Urinary bladder (tissue), 4 donors: ENCODE measurements around the gene PSAP. TPM values are rescaled to one million over a fixed set of nuclear protein-coding genes. Genes with fewer than 3 reads are reported as not detected.
"Not testable (repeated sequence)": the region's sequence is repeated elsewhere in the genome, so short reads cannot be mapped to it uniquely, and the experiment has no call there.

Experiments
- DNase-seq: peaks from one replicate; pipeline ENCODE4 v3.0.0-alpha.2; 2015; ENCODE audit errors: extremely low spot score
- H3K27ac ChIP-seq: one replicate; pipeline ENCODE4 v1.5.1; 2013; ENCODE audit warnings: low read depth, mild to moderate bottlenecking, moderate library complexity
- H3K36me3 ChIP-seq: one replicate; pipeline ENCODE4 v1.6.1; 2013; ENCODE audit warnings: mild to moderate bottlenecking, moderate library complexity; ENCODE audit not compliant: insufficient read depth
- H3K4me1 ChIP-seq: one replicate; pipeline ENCODE4 v1.6.1; 2013; ENCODE audit warnings: mild to moderate bottlenecking, moderate library complexity; ENCODE audit not compliant: insufficient read depth
- H3K4me3 ChIP-seq: one replicate; pipeline ENCODE4 v1.5.1; 2013; ENCODE audit warnings: low read depth, low read length
- WGBS: extraction: QIAGEN DNeasy Blood & Tissue Kit; methylation state at CpG from one replicate; pipeline ENCODE4 v1.1.7; 2013; 5-methylcytosine and 5-hydroxymethylcytosine counted together
- polyA plus RNA-seq: library from polyadenylated mRNA; stranded (reverse); fragments of 200-250 nt; gene quantifications from one replicate; pipeline ENCODE4 v1.2.3, GENCODE V29; 2013
- total RNA-seq: library from RNA; depleted of rRNA; stranded (reverse); fragments of >200 nt; gene quantifications from one replicate; pipeline ENCODE4 v1.2.3, GENCODE V29; 2014
- donor health status: healthy with polysubstance abuse.
- donor health status: healthy.

Gene PSAP
- total and polyA plus RNA-seq, 2 donors = 424 to 964 TPM

GRCh38 chr10:71881647-71882355 is 30.8 kb upstream of the PSAP start:
- no peaks in the 10 kb centered on the region for H3K4me1 ChIP-seq
- no peak overlapping the region for H3K4me3 ChIP-seq
- no peaks in the 10 kb centered on the region for H3K36me3 ChIP-seq
- DNase-seq = no peak
- H3K27ac ChIP-seq = no peak overlapping the region
- 94% methylated on average over 9 of the region's 9 CpGs for WGBS

- H3K27ac ChIP-seq, H3K36me3 ChIP-seq, H3K4me1 ChIP-seq, DNase-seq, H3K4me3 ChIP-seq: not testable (repeated sequence)
- 89% methylated on average over 2 of the region's 2 CpGs for WGBS
These were observed 30.2 kb upstream of the PSAP start for GRCh38 chr10:71881307-71881624.

GRCh38 chr10:71880425-71881306 is 29.6 kb upstream of the PSAP start:
- no peaks in the 10 kb centered on the region for H3K4me1 ChIP-seq
- WGBS = 70% methylated on average over 13 of the region's 13 CpGs
- no peak for DNase-seq
- no peak overlapping the region for H3K4me3 ChIP-seq
- H3K27ac ChIP-seq = no peak overlapping the region
- no peaks in the 10 kb centered on the region for H3K36me3 ChIP-seq

- Histone ChIP-seq H3K4me1 (no peaks in the 10 kb centered on the region), H3K4me3 (no peak overlapping the region), H3K27ac (no peak overlapping the region), H3K36me3 (no peaks in the 10 kb centered on the region)
- DNase-seq = no peak
- 44% methylated on average over 18 of the region's 18 CpGs for WGBS
These were observed 27.4 kb upstream of the PSAP start for GRCh38 chr10:71878327-71879034.

- DNase-seq = no peak
- 79% methylated on average over 4 of the region's 4 CpGs for WGBS
- Histone ChIP-seq H3K4me3 (no peak overlapping the region), H3K27ac (no peak overlapping the region), H3K36me3 (no peaks in the 10 kb centered on the region), H3K4me1 (no peaks in the 10 kb centered on the region)
These were observed 26.8 kb upstream of the PSAP start for GRCh38 chr10:71877821-71878220.

GRCh38 chr10:71874680-71875354 is 23.8 kb upstream of the PSAP start:
- DNase-seq = not testable (repeated sequence)

GRCh38 chr10:71873582-71874211 is 22.6 kb upstream of the PSAP start:
- no peak for DNase-seq
- WGBS = 90% methylated on average over 7 of the region's 7 CpGs

More at GRCh38 chr10:71874680-71875354, 23.8 kb upstream of the PSAP start:
- not testable (repeated sequence) for H3K4me3 ChIP-seq, H3K27ac ChIP-seq, H3K36me3 ChIP-seq, H3K4me1 ChIP-seq
- WGBS = 91% methylated on average over 13 of the region's 13 CpGs

GRCh38 chr10:71869601-71870000 is 18.6 kb upstream of the PSAP start:
- H3K27ac ChIP-seq, H3K4me3 ChIP-seq, DNase-seq, H3K36me3 ChIP-seq, H3K4me1 ChIP-seq: not testable (repeated sequence)
- 91% methylated on average over 32 of the region's 32 CpGs for WGBS

More at GRCh38 chr10:71873582-71874211, 22.6 kb upstream of the PSAP start:
- H3K27ac ChIP-seq = no peak overlapping the region
- no peaks in the 10 kb centered on the region for H3K4me1 ChIP-seq
- no peaks in the 10 kb centered on the region for H3K36me3 ChIP-seq
- no peak overlapping the region for H3K4me3 ChIP-seq

- H3K36me3 ChIP-seq = no peaks in the 10 kb centered on the region
- no peak for DNase-seq
These were observed 17.2 kb upstream of the PSAP start for GRCh38 chr10:71868192-71868697.

GRCh38 chr10:71865561-71866041 is 14.6 kb upstream of the PSAP start:
- Histone ChIP-seq H3K4me3 (no peak overlapping the region), H3K27ac (no peak overlapping the region), H3K4me1 (no peaks in the 10 kb centered on the region), H3K36me3 (no peaks in the 10 kb centered on the region)
- whole genome bisulfite sequencing = 88% methylated on average over 7 of the region's 7 CpGs
- no peak for DNase-seq

More at GRCh38 chr10:71868192-71868697, 17.2 kb upstream of the PSAP start:
- Histone ChIP-seq H3K4me3 (no peak overlapping the region), H3K4me1 (no peaks in the 10 kb centered on the region), H3K27ac (no peak overlapping the region)
- WGBS = 74% methylated on average over 5 of the region's 5 CpGs

GRCh38 chr10:71864911-71865361 is 13.9 kb upstream of the PSAP start:
- H3K36me3 ChIP-seq = no peaks in the 10 kb centered on the region
- H3K4me1 ChIP-seq = no peaks in the 10 kb centered on the region
- no peak overlapping the region for H3K27ac ChIP-seq
- 78% methylated on average over 5 of the region's 5 CpGs for WGBS
- DNase-seq = no peak
- H3K4me3 ChIP-seq = no peak overlapping the region

GRCh38 chr10:71863203-71863602 is 12.2 kb upstream of the PSAP start:
- DNase-seq = no peak
- 93% methylated on average over 6 of the region's 6 CpGs for WGBS
- H3K4me1 ChIP-seq = no peaks in the 10 kb centered on the region
- H3K4me3 ChIP-seq = no peak overlapping the region
- no peak overlapping the region for H3K27ac ChIP-seq
- no peaks in the 10 kb centered on the region for H3K36me3 ChIP-seq
